Smooth muscle cell (in vitro differentiated cells): Measurements from ENCODE around the gene GFRA3. TPM values are rescaled to one million over a fixed set of nuclear protein-coding genes. Genes with fewer than 3 reads are reported as not detected.

Experiments used
- DNase-seq: peaks from one replicate; lab custom pipeline; 2025; ENCODE audit not compliant: unreplicated experiment; lab: John Stamatoyannopoulos, UW
- H2AFZ ChIP-seq: fragments of 200-600 bp; sonication (generic); 2 replicates; pipeline ENCODE4 v1.6.0; 2016; ENCODE audit warnings: antibody characterized with exemption, low read depth, mild to moderate bottlenecking
- H3F3A ChIP-seq: fragments of 200-600 bp; sonication (generic); 2 replicates; pipeline ENCODE4 v1.6.0; 2017; ENCODE audit warnings: antibody characterized with exemption, low read depth
- H3K27ac ChIP-seq: fragments of 200-600 bp; sonication (generic); 2 replicates; pipeline ENCODE4 v1.5.1; 2016; ENCODE audit warnings: low read depth, mild to moderate bottlenecking
- H3K27me3 ChIP-seq: fragments of 200-600 bp; sonication (generic); 2 replicates; pipeline ENCODE4 v1.6.1; 2016; ENCODE audit warnings: low read depth, mild to moderate bottlenecking
- H3K36me3 ChIP-seq: fragments of 200-600 bp; sonication (generic); 2 replicates; pipeline ENCODE4 v1.5.1; 2016; ENCODE audit warnings: low read depth
- H3K4me1 ChIP-seq: fragments of 200-600 bp; sonication (generic); 2 replicates; pipeline ENCODE4 v1.5.1; 2016; ENCODE audit warnings: low read depth
- H3K4me2 ChIP-seq: fragments of 200-600 bp; sonication (generic); 2 replicates; pipeline ENCODE4 v1.6.0; 2016; ENCODE audit warnings: mild to moderate bottlenecking
- H3K4me3 ChIP-seq: fragments of 200-600 bp; sonication (generic); 2 replicates; pipeline ENCODE4 v1.5.1; 2016; ENCODE audit warnings: mild to moderate bottlenecking
- H3K79me2 ChIP-seq: fragments of 200-600 bp; sonication (generic); 2 replicates; pipeline ENCODE4 v1.6.0; 2016; ENCODE audit warnings: low read depth, mild to moderate bottlenecking
- H3K9ac ChIP-seq: fragments of 200-600 bp; sonication (generic); 2 replicates; pipeline ENCODE4 v1.6.0; 2016; ENCODE audit warnings: low read depth
- H3K9me3 ChIP-seq: fragments of 200-600 bp; sonication (generic); replicated peaks from 2 replicates; pipeline ENCODE4 v1.5.1; 2016; ENCODE audit warnings: low read depth
- H4K20me1 ChIP-seq: fragments of 200-600 bp; sonication (generic); 2 replicates; pipeline ENCODE4 v1.6.0; 2016; ENCODE audit warnings: low read depth
- CTCF ChIP-seq: fragments of 200-600 bp; sonication (generic); IDR thresholded peaks from 2 replicates; pipeline ENCODE4 v1.5.1; 2017; ENCODE audit warnings: borderline replicate concordance, mild to moderate bottlenecking, antibody characterized with exemption; ENCODE audit not compliant: insufficient read depth, poor library complexity, severe bottlenecking
- WGBS: methylation state at CpG from one replicate; pipeline ENCODE4 v1.1.7; 2016; ENCODE audit warnings: low lambda C conversion rate; 5-methylcytosine and 5-hydroxymethylcytosine counted together
- polyA plus RNA-seq: library from polyadenylated mRNA; unstranded; fragments of >200 nt; fragmentation: Nextera tagmentation; extraction: Ambion mirVana; gene quantifications from 2 replicates; pipeline ENCODE4 v1.2.1, GENCODE V29; 2016
- total RNA-seq: library from RNA; depleted of rRNA; stranded (reverse); fragments of >200 nt; gene quantifications from 2 replicates; pipeline ENCODE4 v1.2.3, GENCODE V29; 2014

GFRA3 gene
- total and polyA plus RNA-seq, 2 experiments from 2014 or later = 2.7 TPM; not detected in 1

GRCh38 chr5:138275379-138275782 lies 960 bp upstream of the GFRA3 start:
- Histone ChIP-seq H3K4me2 (no peak overlapping the region), H4K20me1 (no peaks in the 10 kb centered on the region), H3K27ac (no peak overlapping the region), H3F3A (no peaks in the 10 kb centered on the region), H3K36me3 (no peaks in the 10 kb centered on the region), H3K4me3 (no peak overlapping the region), H3K79me2 (no peaks in the 10 kb centered on the region), H3K9ac (no peak overlapping the region), H3K9me3 (no peaks in the 10 kb centered on the region), H3K4me1 (no peaks in the 10 kb centered on the region), H2AFZ (no peak overlapping the region), H3K27me3 (peaks cover 10% of the 10 kb centered on the region)
- 23% methylated on average over 3 of the region's 3 CpGs for WGBS
- TF ChIP-seq CTCF = no peak
- DNase-seq = no peak

GRCh38 chr5:138273834-138274188 lies 610 bp downstream of the GFRA3 start:
- no peaks in the 10 kb centered on the region for H3F3A ChIP-seq
- H3K9ac ChIP-seq = no peak overlapping the region
- no peaks in the 10 kb centered on the region for H3K4me1 ChIP-seq
- no peaks in the 10 kb centered on the region for H3K36me3 ChIP-seq
- no peaks in the 10 kb centered on the region for H3K9me3 ChIP-seq
- peak overlapping the region; percentile 98 for H3K4me2 ChIP-seq
- no peak overlapping the region for H3K27ac ChIP-seq
- no peak for TF ChIP-seq CTCF
- peak overlapping the region; percentile 52 for H3K4me3 ChIP-seq
- DNase-seq = no peak
- peaks cover 10% of the 10 kb centered on the region for H3K27me3 ChIP-seq
- H2AFZ ChIP-seq = no peak overlapping the region
- no peaks in the 10 kb centered on the region for H4K20me1 ChIP-seq
- WGBS = 54% methylated on average over 6 of the region's 6 CpGs
- no peaks in the 10 kb centered on the region for H3K79me2 ChIP-seq

- H4K20me1 ChIP-seq = no peaks in the 10 kb centered on the region
- H3K9ac ChIP-seq = no peak overlapping the region
- no peak for DNase-seq
- no peaks in the 10 kb centered on the region for H3F3A ChIP-seq
- H3K27me3 ChIP-seq = peaks cover 10% of the 10 kb centered on the region
- H3K9me3 ChIP-seq = no peaks in the 10 kb centered on the region
- no peak overlapping the region for H3K4me2 ChIP-seq
- H2AFZ ChIP-seq = no peak overlapping the region
- no peak overlapping the region for H3K27ac ChIP-seq
- no peaks in the 10 kb centered on the region for H3K4me1 ChIP-seq
- H3K36me3 ChIP-seq = no peaks in the 10 kb centered on the region
- H3K4me3 ChIP-seq = no peak overlapping the region
- WGBS = over 99% methylated on average over 4 of the region's 4 CpGs
- no peak for TF ChIP-seq CTCF
- no peaks in the 10 kb centered on the region for H3K79me2 ChIP-seq
Observed at GRCh38 chr5:138272681-138273080, 1.7 kb downstream of the GFRA3 start.

GRCh38 chr5:138271281-138271680 lies 3.1 kb downstream of the GFRA3 start:
- Histone ChIP-seq H3K4me3 (no peak overlapping the region), H3K79me2 (no peaks in the 10 kb centered on the region), H3K4me1 (no peaks in the 10 kb centered on the region), H3K36me3 (no peaks in the 10 kb centered on the region), H2AFZ (no peak overlapping the region), H3K27ac (no peak overlapping the region), H3K9me3 (no peaks in the 10 kb centered on the region), H4K20me1 (no peaks in the 10 kb centered on the region), H3K27me3 (peaks cover 10% of the 10 kb centered on the region), H3K9ac (no peak overlapping the region), H3K4me2 (no peak overlapping the region), H3F3A (no peaks in the 10 kb centered on the region)
- no peak for DNase-seq
- WGBS = 96% methylated on average over 5 of the region's 5 CpGs
- no peak for TF ChIP-seq CTCF
